H9 (cell line): Measurements from ENCODE around the gene ARHGEF6. TPM values are rescaled to one million over a fixed set of nuclear protein-coding genes. Genes with fewer than 3 reads are reported as not detected.

Experiments used
- DNase-seq: peaks from one replicate; pipeline ENCODE4 v3.0.0-alpha.2; 2017
- H2AFZ ChIP-seq: one replicate; pipeline ENCODE4 v1.6.1; 2013; ENCODE audit warnings: mild to moderate bottlenecking, low read length, control low read depth, moderate library complexity
- H2AK5ac ChIP-seq: 2 replicates; pipeline ENCODE4 v1.6.1; 2013; ENCODE audit warnings: low read length, control low read depth, mixed read lengths; ENCODE audit not compliant: insufficient read length
- H2BK120ac ChIP-seq: one replicate; pipeline ENCODE4 v1.6.1; 2013; ENCODE audit warnings: low read depth, mild to moderate bottlenecking, low read length, control low read depth, inconsistent platforms; ENCODE audit not compliant: poor library complexity, severe bottlenecking
- H2BK12ac ChIP-seq: 2 replicates; pipeline ENCODE4 v1.6.1; 2013; ENCODE audit warnings: low read length, control low read depth, mixed read lengths, low read depth; ENCODE audit not compliant: insufficient read length
- H2BK15ac ChIP-seq: 2 replicates; pipeline ENCODE4 v1.6.1; 2013; ENCODE audit warnings: low read depth, low read length, control low read depth
- H2BK20ac ChIP-seq: one replicate; pipeline ENCODE4 v1.6.1; 2013; ENCODE audit warnings: low read depth, mild to moderate bottlenecking, low read length, control low read depth, inconsistent platforms; ENCODE audit not compliant: poor library complexity, severe bottlenecking
- H2BK5ac ChIP-seq: 2 replicates; pipeline ENCODE4 v1.6.1; 2013; ENCODE audit warnings: low read length, control low read depth, mixed read lengths; ENCODE audit not compliant: insufficient read length
- H3K14ac ChIP-seq: 2 replicates; pipeline ENCODE4 v1.6.1; 2013; ENCODE audit warnings: low read length, control low read depth; ENCODE audit not compliant: insufficient read depth
- H3K18ac ChIP-seq: 2 replicates; pipeline ENCODE4 v1.6.1; 2013; ENCODE audit warnings: low read depth, mild to moderate bottlenecking, mixed read lengths, low read length, control low read depth; ENCODE audit not compliant: insufficient read length
- H3K23ac ChIP-seq: 2 replicates; pipeline ENCODE4 v1.6.1; 2013; ENCODE audit warnings: low read length, control low read depth, mixed read lengths, low read depth; ENCODE audit not compliant: insufficient read length
- H3K23me2 ChIP-seq: 2 replicates; pipeline ENCODE4 v1.6.1; 2013; ENCODE audit warnings: low read depth, mild to moderate bottlenecking, mixed read lengths, low read length, control low read depth; ENCODE audit not compliant: insufficient read length, poor library complexity, severe bottlenecking
- H3K27ac ChIP-seq: 2 replicates; pipeline ENCODE4 v1.5.1; 2013; ENCODE audit warnings: low read length, control low read depth, mixed read lengths, low read depth; ENCODE audit not compliant: insufficient read length
- H3K27me3 ChIP-seq: 2 replicates; pipeline ENCODE4 v1.6.1; 2013; ENCODE audit warnings: low read length, control low read depth, inconsistent platforms; ENCODE audit not compliant: insufficient read depth
- H3K4ac ChIP-seq: 2 replicates; pipeline ENCODE4 v1.6.1; 2013; ENCODE audit warnings: low read depth, mild to moderate bottlenecking, control low read depth, inconsistent platforms, low read length, moderate library complexity
- H3K4me1 ChIP-seq: 2 replicates; pipeline ENCODE4 v1.6.1; 2013; ENCODE audit warnings: low read length, control low read depth, inconsistent platforms; ENCODE audit not compliant: insufficient read depth
- H3K4me2 ChIP-seq: 2 replicates; pipeline ENCODE4 v1.6.1; 2013; ENCODE audit warnings: low read length, control low read depth, mixed read lengths; ENCODE audit not compliant: insufficient read length, insufficient read depth
- H3K56ac ChIP-seq: 2 replicates; pipeline ENCODE4 v1.6.1; 2013; ENCODE audit warnings: low read depth, mild to moderate bottlenecking, mixed read lengths, low read length, control low read depth; ENCODE audit not compliant: insufficient read length
- H3K79me1 ChIP-seq: 2 replicates; pipeline ENCODE4 v1.6.1; 2013; ENCODE audit warnings: low read depth, mild to moderate bottlenecking, moderate library complexity, low read length, control low read depth, inconsistent platforms; ENCODE audit not compliant: insufficient read depth, poor library complexity, severe bottlenecking
- H3K79me2 ChIP-seq: 2 replicates; pipeline ENCODE4 v1.6.1; 2013; ENCODE audit warnings: low read length, control low read depth, inconsistent platforms; ENCODE audit not compliant: insufficient read depth
- H3K9ac ChIP-seq: 2 replicates; pipeline ENCODE4 v1.6.1; 2013; ENCODE audit warnings: low read length, control low read depth, mixed read lengths; ENCODE audit not compliant: insufficient read length; ENCODE audit errors: extremely low read depth
- H3K9me3 ChIP-seq: one replicate; pipeline ENCODE4 v1.6.1; 2013; ENCODE audit warnings: low read depth, low read length, inconsistent platforms; ENCODE audit not compliant: control insufficient read depth
- H3T11ph ChIP-seq: one replicate; pipeline ENCODE4 v1.6.1; 2013; ENCODE audit warnings: mild to moderate bottlenecking, low read length, control low read depth, inconsistent platforms
- H4K20me1 ChIP-seq: one replicate; pipeline ENCODE4 v1.6.1; 2013; ENCODE audit not compliant: control insufficient read depth, insufficient read length, insufficient read depth
- H4K5ac ChIP-seq: 2 replicates; pipeline ENCODE4 v1.6.1; 2013; ENCODE audit warnings: low read depth, mild to moderate bottlenecking, mixed read lengths, low read length, control low read depth; ENCODE audit not compliant: insufficient read length
- H4K8ac ChIP-seq: replicated peaks from 2 replicates; pipeline ENCODE4 v1.6.1; 2013; ENCODE audit warnings: low read length, control low read depth, mixed read lengths, low read depth; ENCODE audit not compliant: insufficient read length
- H4K91ac ChIP-seq: 2 replicates; pipeline ENCODE4 v1.6.1; 2013; ENCODE audit warnings: low read depth, mild to moderate bottlenecking, moderate library complexity, mixed read lengths, low read length, control low read depth; ENCODE audit not compliant: insufficient read length
- H3K27ac Mint-ChIP-seq, 3 experiments: 2 replicates in 2 of 3; 3 replicates in 1 of 3; pipeline ENCODE4 v1.8.0; 2020 to 2021; ENCODE audit warnings: mixed read lengths in 3 of 3, mild to moderate bottlenecking in 1 of 3, moderate library complexity in 1 of 3
- H3K27me3 Mint-ChIP-seq: 2 replicates; pipeline ENCODE4 v1.8.0; 2021; ENCODE audit warnings: low read depth, mild to moderate bottlenecking, moderate library complexity, mixed read lengths
- H3K36me3 Mint-ChIP-seq, 3 experiments: 2 replicates in 2 of 3; 3 replicates in 1 of 3; pipeline ENCODE4 v1.8.0; 2020 to 2021; ENCODE audit warnings: low read depth in 3 of 3, mixed read lengths in 3 of 3; ENCODE audit not compliant: insufficient read depth in 1 of 3
- H3K4me1 Mint-ChIP-seq, 2 experiments: 2 replicates each; pipeline ENCODE4 v1.8.0; 2020; ENCODE audit warnings: mixed read lengths in 2 of 2
- H3K4me3 Mint-ChIP-seq, 2 experiments: 2 replicates in 1 of 2; 3 replicates in 1 of 2; pipeline ENCODE4 v1.8.0; 2020 to 2021; ENCODE audit warnings: mild to moderate bottlenecking in 2 of 2, mixed read lengths in 2 of 2, moderate library complexity in 1 of 2
- H3K9me3 Mint-ChIP-seq, 2 experiments: 2 replicates in 1 of 2; 3 replicates in 1 of 2; pipeline ENCODE4 v1.8.0; 2020; ENCODE audit warnings: mild to moderate bottlenecking in 2 of 2, mixed read lengths in 2 of 2, moderate library complexity in 1 of 2
- WGBS: extraction: QIAGEN DNeasy Blood & Tissue Kit; methylation state at CpG from one replicate; pipeline ENCODE4 v1.1.7; 2013; ENCODE audit warnings: missing lambda C conversion rate, low lambda C conversion rate, mixed read lengths; ENCODE audit not compliant: insufficient read length; ENCODE audit errors: extremely low coverage; 5-methylcytosine and 5-hydroxymethylcytosine counted together
- total RNA-seq: library from RNA; stranded (reverse); gene quantifications from 2 replicates; pipeline ENCODE4 v1.2.1, GENCODE V29; 2021
- TF ChIP-seq, protein P1 (sequence below): fragments of 200-600 bp; sonication (generic); conservative IDR thresholded peaks from 3 replicates; pipeline ENCODE4 v1.8.0; 2021; ENCODE audit warnings: antibody characterized with exemption, mild to moderate bottlenecking

ARHGEF6 gene
- total RNA-seq, 1 experiment from 2014 or later: 3.6 TPM

DNA sequence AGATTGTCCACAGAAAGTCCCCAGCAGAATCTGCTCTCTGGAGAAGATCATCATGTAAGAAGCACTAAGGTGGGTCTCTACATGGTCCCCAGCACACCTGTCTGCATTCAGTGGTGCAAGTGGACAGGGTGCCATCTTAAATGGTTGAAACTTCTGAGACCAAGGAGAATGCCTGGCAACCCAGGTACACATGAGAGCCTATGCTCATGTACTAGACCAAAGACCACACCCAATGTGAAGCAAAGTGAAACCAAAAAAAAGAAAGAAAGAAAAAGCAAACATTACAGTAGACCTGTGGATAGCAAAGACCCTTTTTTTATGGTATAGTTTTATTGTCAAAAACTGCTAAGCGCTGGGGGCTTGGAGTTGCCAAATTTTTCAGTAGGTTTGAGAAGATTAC, 117.8 kb downstream of the ARHGEF6 start:
- Histone ChIP-seq H3K14ac (no peak overlapping the region), H3K27me3 (no peaks in the 10 kb centered on the region), H3K56ac (no peak overlapping the region), H2AFZ (no peak overlapping the region), H4K91ac (no peak overlapping the region), H2BK5ac (no peak overlapping the region), H3K79me1 (no peaks in the 10 kb centered on the region), H2BK120ac (no peak overlapping the region), H3K4ac (no peak overlapping the region), H2BK20ac (no peak overlapping the region), H3K23ac (no peak overlapping the region), H4K5ac (no peak overlapping the region), H4K20me1 (no peaks in the 10 kb centered on the region), H3K4me2 (no peak overlapping the region), H3T11ph (no peak overlapping the region), H3K4me1 (no peaks in the 10 kb centered on the region), H3K79me2 (no peaks in the 10 kb centered on the region), H3K18ac (no peak overlapping the region), H2AK5ac (no peak overlapping the region), H3K23me2 (no peaks in the 10 kb centered on the region), H2BK15ac (no peak overlapping the region), H2BK12ac (no peak overlapping the region), H3K9me3 (peaks cover 58% of the 10 kb centered on the region), H4K8ac (no peak overlapping the region), H3K27ac (no peak overlapping the region), H3K9ac (no peak overlapping the region)
- Mint-ChIP-seq H3K27me3 (peaks cover 3% of the 10 kb centered on the region; the same call in 1 of the 2 replicates), H3K4me1 (no peaks in the 10 kb centered on the region), H3K9me3 (peaks cover 56 to 59% of the 10 kb centered on the region in 2 experiments), H3K27ac (no peak overlapping the region), H3K4me3 (no peak overlapping the region), H3K36me3 (peaks cover 0 to 9% (median 3%) of the 10 kb centered on the region in 3 experiments; a peak in 5 of 7 replicates)
- no peak for DNase-seq
- no CpG with 5 or more reads among the region's 1 CpG for WGBS
- TF ChIP-seq, protein P1, sequence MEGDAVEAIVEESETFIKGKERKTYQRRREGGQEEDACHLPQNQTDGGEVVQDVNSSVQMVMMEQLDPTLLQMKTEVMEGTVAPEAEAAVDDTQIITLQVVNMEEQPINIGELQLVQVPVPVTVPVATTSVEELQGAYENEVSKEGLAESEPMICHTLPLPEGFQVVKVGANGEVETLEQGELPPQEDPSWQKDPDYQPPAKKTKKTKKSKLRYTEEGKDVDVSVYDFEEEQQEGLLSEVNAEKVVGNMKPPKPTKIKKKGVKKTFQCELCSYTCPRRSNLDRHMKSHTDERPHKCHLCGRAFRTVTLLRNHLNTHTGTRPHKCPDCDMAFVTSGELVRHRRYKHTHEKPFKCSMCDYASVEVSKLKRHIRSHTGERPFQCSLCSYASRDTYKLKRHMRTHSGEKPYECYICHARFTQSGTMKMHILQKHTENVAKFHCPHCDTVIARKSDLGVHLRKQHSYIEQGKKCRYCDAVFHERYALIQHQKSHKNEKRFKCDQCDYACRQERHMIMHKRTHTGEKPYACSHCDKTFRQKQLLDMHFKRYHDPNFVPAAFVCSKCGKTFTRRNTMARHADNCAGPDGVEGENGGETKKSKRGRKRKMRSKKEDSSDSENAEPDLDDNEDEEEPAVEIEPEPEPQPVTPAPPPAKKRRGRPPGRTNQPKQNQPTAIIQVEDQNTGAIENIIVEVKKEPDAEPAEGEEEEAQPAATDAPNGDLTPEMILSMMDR: no peak
